HFFc6 (cell line): ENCODE measurements around the gene EMILIN2. TPM values are rescaled to one million over a fixed set of nuclear protein-coding genes. Genes with fewer than 3 reads are reported as not detected.
A peak's percentile ranks its signal among the peaks of the same experiment; 100 is the strongest.

Experiments
- DNase-seq: peaks from one replicate; pipeline ENCODE4 v3.0.0-alpha.2; 2018
- H3K27ac Mint-ChIP-seq: 2 replicates; pipeline ENCODE4 v1.8.0; 2020; ENCODE audit warnings: mild to moderate bottlenecking, mixed read lengths
- H3K27me3 Mint-ChIP-seq: 2 replicates; pipeline ENCODE4 v1.8.0; 2021; ENCODE audit warnings: mild to moderate bottlenecking, moderate library complexity, mixed read lengths; ENCODE audit not compliant: insufficient read depth
- H3K36me3 Mint-ChIP-seq: 2 replicates; pipeline ENCODE4 v1.8.0; 2021; ENCODE audit warnings: low read depth, mixed read lengths
- H3K4me1 Mint-ChIP-seq: 2 replicates; pipeline ENCODE4 v1.8.0; 2020; ENCODE audit warnings: low read depth, mixed read lengths
- H3K4me3 Mint-ChIP-seq: 2 replicates; pipeline ENCODE4 v1.8.0; 2020; ENCODE audit warnings: mild to moderate bottlenecking, moderate library complexity, mixed read lengths
- H3K9me3 Mint-ChIP-seq: 2 replicates; pipeline ENCODE4 v1.8.0; 2020; ENCODE audit warnings: mild to moderate bottlenecking, mixed read lengths
- CTCF ChIP-seq: fragments of 200-600 bp; sonication (generic); IDR thresholded peaks from 2 replicates; pipeline ENCODE4 v1.5.0; 2021; ENCODE audit warnings: antibody characterized with exemption, mild to moderate bottlenecking
- total RNA-seq, 6 experiments: library from RNA; stranded (reverse); fragmentation: NEBNext Ultra II Directional; extraction: Animal tissue kit (Norgen Biotek cat#: 25700); gene quantifications; 2 replicates in 1 of 6; 3 replicates in 5 of 6; pipeline ENCODE4 v1.2.3, GENCODE V29; 2021

EMILIN2 gene
- total RNA-seq, 6 experiments from 2014 or later: 5.9 to 10.6 (median 8.2) TPM

- peaks cover 50% of the 10 kb centered on the region for H3K4me1 Mint-ChIP-seq
- peaks cover 15% of the 10 kb centered on the region for H3K36me3 Mint-ChIP-seq
- H3K27me3 Mint-ChIP-seq: no peaks in the 10 kb centered on the region; the same call in 1 of the 2 replicates
- no peak for TF ChIP-seq CTCF
- H3K27ac Mint-ChIP-seq: peak overlapping the region; percentile 29; the same call in 1 of the 2 replicates
- H3K4me3 Mint-ChIP-seq: no peak overlapping the region
- H3K9me3 Mint-ChIP-seq: no peaks in the 10 kb centered on the region
- no peak for DNase-seq
Observed at GRCh38 chr18:2958819-2959298, 112.1 kb downstream of the EMILIN2 start.

GRCh38 chr18:2959341-2959740 is 112.5 kb downstream of the EMILIN2 start:
- Mint-ChIP-seq H3K9me3 (no peaks in the 10 kb centered on the region), H3K27me3 (no peaks in the 10 kb centered on the region; the same call in 1 of the 2 replicates), H3K4me1 (peaks cover 50% of the 10 kb centered on the region), H3K4me3 (no peak overlapping the region), H3K27ac (no peak overlapping the region), H3K36me3 (peaks cover 12% of the 10 kb centered on the region)
- TF ChIP-seq CTCF: no peak
- no peak for DNase-seq

GRCh38 chr18:2960983-2961696 is 114.3 kb downstream of the EMILIN2 start:
- H3K4me3 Mint-ChIP-seq: no peak overlapping the region
- no peaks in the 10 kb centered on the region for H3K9me3 Mint-ChIP-seq
- peaks cover 4% of the 10 kb centered on the region; the same call in 1 of the 2 replicates for H3K36me3 Mint-ChIP-seq
- peak overlapping the region; percentile 55 for H3K27ac Mint-ChIP-seq
- H3K27me3 Mint-ChIP-seq: no peaks in the 10 kb centered on the region; the same call in 1 of the 2 replicates
- DNase-seq: no peak
- TF ChIP-seq CTCF: no peak
- H3K4me1 Mint-ChIP-seq: peaks cover 52% of the 10 kb centered on the region

- no peaks in the 10 kb centered on the region; the same call in 1 of the 2 replicates for H3K27me3 Mint-ChIP-seq
- 0 out of 2 replicates have a peak overlapping the region, but pooled peaks have one; percentile 5 for H3K4me3 Mint-ChIP-seq
- no peaks in the 10 kb centered on the region for H3K9me3 Mint-ChIP-seq
- DNase-seq: no peak
- peaks cover 45% of the 10 kb centered on the region for H3K4me1 Mint-ChIP-seq
- peaks cover 4% of the 10 kb centered on the region; the same call in 1 of the 2 replicates for H3K36me3 Mint-ChIP-seq
- H3K27ac Mint-ChIP-seq: peak overlapping the region; percentile 55
- TF ChIP-seq CTCF: no peak
Observed at GRCh38 chr18:2961821-2962220, 115.0 kb downstream of the EMILIN2 start.

- DNase-seq: no peak
- H3K27ac Mint-ChIP-seq: no peak overlapping the region
- peaks cover 44% of the 10 kb centered on the region for H3K4me1 Mint-ChIP-seq
- TF ChIP-seq CTCF: no peak
- no peaks in the 10 kb centered on the region; the same call in 1 of the 2 replicates for H3K27me3 Mint-ChIP-seq
- no peak overlapping the region for H3K4me3 Mint-ChIP-seq
- no peaks in the 10 kb centered on the region for H3K9me3 Mint-ChIP-seq
- no peaks in the 10 kb centered on the region for H3K36me3 Mint-ChIP-seq
Observed at GRCh38 chr18:2963048-2963447, 116.2 kb downstream of the EMILIN2 start.
